ENCODE measurements around the gene MOBP.
"Not testable (repeated sequence)": the region's sequence is repeated elsewhere in the genome, so short reads cannot be mapped to it uniquely, and the experiment has no call there.

Gene MOBP, protein sequence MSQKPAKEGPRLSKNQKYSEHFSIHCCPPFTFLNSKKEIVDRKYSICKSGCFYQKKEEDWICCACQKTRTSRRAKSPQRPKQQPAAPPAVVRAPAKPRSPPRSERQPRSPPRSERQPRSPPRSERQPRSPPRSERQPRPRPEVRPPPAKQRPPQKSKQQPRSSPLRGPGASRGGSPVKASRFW

DNA sequence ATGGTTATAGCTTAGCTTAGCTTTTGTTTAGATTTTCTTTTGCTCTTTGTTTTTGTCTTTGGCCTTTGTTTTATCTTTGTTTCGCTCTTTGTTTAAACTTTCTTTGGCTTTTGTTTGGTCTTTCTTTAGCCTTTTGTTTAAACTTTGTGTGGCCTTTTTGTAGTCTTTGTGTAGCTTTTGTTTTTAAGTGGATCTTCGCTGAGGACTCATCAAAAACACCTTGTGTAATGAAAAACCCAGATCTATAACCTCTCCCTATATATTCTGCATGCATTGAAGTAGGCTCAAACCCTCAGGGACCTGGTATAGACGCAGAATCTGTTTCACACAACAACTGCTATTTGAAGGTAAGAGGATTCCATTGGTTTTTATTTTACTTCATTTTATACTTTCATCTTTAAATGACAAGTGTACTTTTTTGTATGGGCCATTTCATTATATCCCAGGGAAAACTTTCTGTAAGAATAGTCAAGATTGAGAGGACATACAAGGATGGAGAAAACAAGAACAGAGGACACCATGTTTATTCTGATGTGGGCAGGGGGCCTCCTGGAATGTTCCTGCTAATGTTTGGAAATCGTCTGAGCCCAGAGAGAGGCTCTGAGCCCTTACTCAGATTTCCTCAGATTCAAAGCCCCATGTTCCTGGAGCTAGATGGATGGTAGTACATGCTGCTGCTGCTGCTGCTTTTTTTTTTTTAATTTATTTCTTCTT is at the start of gene MOBP:
Gene MOBP, plus strand, starts transcription at position 287 of the 714 bp plus-strand sequence. CDS start 34,390 bp downstream, outside the sequence.
- H3K4me3 ChIP-seq (ENCODE audit: low read depth, low read length): no peak within 1 kb of the TSS
- ChIA-PET CTCF (no interaction called here), POLR2A (no interaction called here)
- no peak within 1 kb of the TSS for H3K27ac ChIP-seq (ENCODE audit: extremely low read depth, low read depth, low read length)
- no peaks in the 10 kb centered on the region for H3K36me3 ChIP-seq (ENCODE audit: control insufficient read depth in 2 of 2, insufficient read depth in 1 of 2, low read length in 2 of 2)
- TF ChIP-seq ZNF626 (tag by site-specific recombination; IDR thresholded peaks at IDR 0.05) (no peak), SP2 (tag by site-specific recombination; IDR thresholded peaks at IDR 0.05) (no peak), ZNF555 (tag by site-specific recombination; conservative IDR thresholded peaks at IDR 0.05) (no peak), ZNF529 (tag by site-specific recombination; IDR thresholded peaks at IDR 0.05; ENCODE audit: insufficient replicate concordance) (no peak), ZFP69B (tag by site-specific recombination; IDR thresholded peaks at IDR 0.05) (no peak)
- no peaks in the 10 kb centered on the region for H3K9me3 ChIP-seq (ENCODE audit: control insufficient read depth, insufficient read depth, low read depth, low read length)
- H3K4me1 ChIP-seq (ENCODE audit: control insufficient read depth, insufficient read depth, low read length): no peaks in the 10 kb centered on the region

DNA sequence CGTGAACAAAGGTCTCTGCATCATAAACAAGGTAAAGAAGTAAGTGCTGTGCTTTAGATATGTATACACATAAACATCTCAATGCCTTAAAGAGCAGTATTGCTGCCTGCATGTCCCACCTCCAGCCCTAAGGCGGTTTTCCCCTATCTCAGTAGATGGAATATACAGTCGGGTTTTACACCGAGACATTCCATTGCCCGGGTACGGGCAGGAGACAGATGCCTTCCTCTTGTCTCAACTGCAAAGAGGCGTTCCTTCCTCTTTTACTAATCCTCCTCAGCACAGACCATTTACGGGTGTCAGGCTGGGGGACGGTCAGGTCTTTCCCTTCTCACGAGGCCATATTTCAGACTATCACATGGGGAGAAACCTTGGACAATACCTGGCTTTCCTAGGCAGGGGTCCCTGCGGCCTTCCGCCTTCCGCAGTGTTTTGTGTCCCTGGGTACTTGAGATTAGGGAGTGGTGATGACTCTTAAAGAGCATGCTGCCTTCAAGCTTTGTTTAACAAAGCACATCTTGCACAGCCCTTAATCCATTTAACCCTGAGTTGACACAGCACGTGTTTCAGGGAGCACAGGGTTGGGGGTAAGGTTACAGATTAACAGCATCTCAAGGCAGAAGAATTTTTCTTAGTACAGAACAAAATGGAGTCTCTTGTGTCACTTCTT is 48.8 kb upstream of the MOBP start:
- POLR2A ChIA-PET; H3K9me3 ChIP-seq (ENCODE audit: control insufficient read depth, insufficient read depth, low read depth, low read length); H3K4me1 ChIP-seq (ENCODE audit: control insufficient read depth, insufficient read depth, low read length); H3K27ac ChIP-seq (ENCODE audit: extremely low read depth, low read depth, low read length); H3K4me3 ChIP-seq (ENCODE audit: low read depth, low read length); H3K36me3 ChIP-seq (ENCODE audit: control insufficient read depth in 2 of 2, insufficient read depth in 1 of 2, low read length in 2 of 2); CTCF ChIA-PET: not testable (repeated sequence)

DNA sequence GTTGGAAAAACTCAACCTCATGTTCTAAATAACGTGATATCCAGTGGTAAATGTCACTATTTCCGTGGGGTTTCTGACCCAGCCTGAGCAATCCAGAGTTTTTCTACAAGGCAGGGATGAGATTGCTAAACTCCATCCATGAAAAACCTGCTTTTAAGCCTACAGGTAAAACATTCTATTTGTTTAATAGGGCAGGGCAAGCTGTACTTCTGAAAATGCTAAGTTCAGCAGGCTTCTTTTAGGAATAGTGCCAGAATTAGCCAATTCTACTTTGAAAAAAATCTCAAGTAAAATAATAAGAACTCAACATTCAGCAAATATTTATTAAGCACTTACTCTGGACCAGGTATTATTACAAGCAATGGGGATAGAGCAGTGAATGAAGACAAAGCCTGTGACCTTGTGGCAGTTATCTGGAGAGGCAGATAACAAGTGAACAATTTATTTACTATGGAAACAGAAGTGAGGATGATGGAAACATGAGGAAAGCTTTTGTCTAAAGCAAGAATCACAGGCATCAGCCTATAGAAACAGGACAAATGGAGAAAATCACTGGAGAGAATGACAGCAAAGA is 47.7 kb upstream of the MOBP start:
- Histone ChIP-seq H3K4me3 (ENCODE audit: low read depth, low read length) (no peak overlapping the region), H3K27ac (ENCODE audit: extremely low read depth, low read depth, low read length) (no peak overlapping the region), H3K36me3 (ENCODE audit: control insufficient read depth in 2 of 2, insufficient read depth in 1 of 2, low read length in 2 of 2) (no peaks in the 10 kb centered on the region), H3K9me3 (ENCODE audit: control insufficient read depth, insufficient read depth, low read depth, low read length) (no peaks in the 10 kb centered on the region), H3K4me1 (ENCODE audit: control insufficient read depth, insufficient read depth, low read length) (no peaks in the 10 kb centered on the region)
- ChIA-PET CTCF (interaction anchor here (1.6 kb wide), 1 partner anchor 28 kb away, joined by 4 read pairs; no protein-coding TSS in a partner anchor), POLR2A (interaction anchor here (0.5 kb wide), 1 partner anchor 11 kb away, joined by 3 read pairs; no protein-coding TSS in a partner anchor)
- no peak for TF ChIP-seq ZNF621 (tag by site-specific recombination; IDR thresholded peaks at IDR 0.05)
- TF ChIP-seq ZNF366 (tag by site-specific recombination; conservative IDR thresholded peaks at IDR 0.05): no peak
- TF ChIP-seq, protein P1, sequence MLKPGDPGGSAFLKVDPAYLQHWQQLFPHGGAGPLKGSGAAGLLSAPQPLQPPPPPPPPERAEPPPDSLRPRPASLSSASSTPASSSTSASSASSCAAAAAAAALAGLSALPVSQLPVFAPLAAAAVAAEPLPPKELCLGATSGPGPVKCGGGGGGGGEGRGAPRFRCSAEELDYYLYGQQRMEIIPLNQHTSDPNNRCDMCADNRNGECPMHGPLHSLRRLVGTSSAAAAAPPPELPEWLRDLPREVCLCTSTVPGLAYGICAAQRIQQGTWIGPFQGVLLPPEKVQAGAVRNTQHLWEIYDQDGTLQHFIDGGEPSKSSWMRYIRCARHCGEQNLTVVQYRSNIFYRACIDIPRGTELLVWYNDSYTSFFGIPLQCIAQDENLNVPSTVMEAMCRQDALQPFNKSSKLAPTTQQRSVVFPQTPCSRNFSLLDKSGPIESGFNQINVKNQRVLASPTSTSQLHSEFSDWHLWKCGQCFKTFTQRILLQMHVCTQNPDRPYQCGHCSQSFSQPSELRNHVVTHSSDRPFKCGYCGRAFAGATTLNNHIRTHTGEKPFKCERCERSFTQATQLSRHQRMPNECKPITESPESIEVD (tag by site-specific recombination; IDR thresholded peaks at IDR 0.05): no peak
- no peak for TF ChIP-seq HOXA7 (CRISPR knock-in tag; IDR thresholded peaks at IDR 0.05; ENCODE audit: borderline replicate concordance)
- TF ChIP-seq SP3 (tag by site-specific recombination; IDR thresholded peaks at IDR 0.05): no peak
- TF ChIP-seq ZNF548 (tag by site-specific recombination; IDR thresholded peaks at IDR 0.05): no peak

DNA sequence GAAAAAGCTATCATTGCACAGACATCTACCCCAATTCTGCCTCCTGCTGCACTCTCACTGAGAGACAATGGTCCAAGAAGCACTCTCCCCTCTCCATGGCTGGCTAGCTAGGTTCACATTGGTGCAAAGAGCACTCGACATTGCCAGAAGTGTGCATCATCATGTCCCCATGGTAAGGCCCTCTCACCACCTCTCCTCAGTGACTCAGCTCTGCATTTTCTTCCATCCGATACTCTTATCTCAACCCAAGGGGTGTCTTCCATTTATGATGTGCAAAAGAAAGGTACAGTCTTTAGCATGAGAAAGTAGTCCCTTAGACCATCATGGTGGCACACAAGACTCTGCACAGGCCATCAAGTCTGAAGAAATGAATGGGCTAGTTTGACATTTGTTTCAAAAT is 46.9 kb upstream of the MOBP start:
- ChIA-PET CTCF (interaction anchor here (1.6 kb wide), 1 partner anchor 27 kb away, joined by 4 read pairs; no protein-coding TSS in a partner anchor), POLR2A (interaction anchor here (0.5 to 0.6 kb wide), 2 partner anchors 12 to 1528 kb away, joined by 3 read pairs; no protein-coding TSS in a partner anchor)
- Histone ChIP-seq H3K4me1 (ENCODE audit: control insufficient read depth, insufficient read depth, low read length) (no peaks in the 10 kb centered on the region), H3K4me3 (ENCODE audit: low read depth, low read length) (no peak overlapping the region), H3K36me3 (ENCODE audit: control insufficient read depth in 2 of 2, insufficient read depth in 1 of 2, low read length in 2 of 2) (no peaks in the 10 kb centered on the region), H3K27ac (ENCODE audit: extremely low read depth, low read depth, low read length) (no peak overlapping the region), H3K9me3 (ENCODE audit: control insufficient read depth, insufficient read depth, low read depth, low read length) (no peaks in the 10 kb centered on the region)
- TF ChIP-seq ZNF571 (tag by site-specific recombination; IDR thresholded peaks at IDR 0.05) (no peak), KLF8 (tag by site-specific recombination; IDR thresholded peaks at IDR 0.05) (no peak), ZNF560 (tag by site-specific recombination; IDR thresholded peaks at IDR 0.05; ENCODE audit: borderline replicate concordance) (no peak), ZNF146 (tag by site-specific recombination; IDR thresholded peaks at IDR 0.05) (no peak), ZNF658 (tag by site-specific recombination; IDR thresholded peaks at IDR 0.05) (no peak), EGR2 (tag by site-specific recombination; IDR thresholded peaks at IDR 0.05; ENCODE audit: low read depth) (no peak), OVOL3 (tag by site-specific recombination; IDR thresholded peaks at IDR 0.05) (no peak), ZBTB17 (tag by site-specific recombination; IDR thresholded peaks at IDR 0.05) (no peak), KLF10 (tag by site-specific recombination; IDR thresholded peaks at IDR 0.05) (no peak), ZNF354C (tag by site-specific recombination; IDR thresholded peaks at IDR 0.05; ENCODE audit: borderline replicate concordance, low read depth) (no peak), ZIC2 (tag by site-specific recombination; IDR thresholded peaks at IDR 0.05) (no peak)
- TF ChIP-seq, protein P2, sequence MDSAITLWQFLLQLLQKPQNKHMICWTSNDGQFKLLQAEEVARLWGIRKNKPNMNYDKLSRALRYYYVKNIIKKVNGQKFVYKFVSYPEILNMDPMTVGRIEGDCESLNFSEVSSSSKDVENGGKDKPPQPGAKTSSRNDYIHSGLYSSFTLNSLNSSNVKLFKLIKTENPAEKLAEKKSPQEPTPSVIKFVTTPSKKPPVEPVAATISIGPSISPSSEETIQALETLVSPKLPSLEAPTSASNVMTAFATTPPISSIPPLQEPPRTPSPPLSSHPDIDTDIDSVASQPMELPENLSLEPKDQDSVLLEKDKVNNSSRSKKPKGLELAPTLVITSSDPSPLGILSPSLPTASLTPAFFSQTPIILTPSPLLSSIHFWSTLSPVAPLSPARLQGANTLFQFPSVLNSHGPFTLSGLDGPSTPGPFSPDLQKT (IDR thresholded peaks at IDR 0.05; ENCODE audit: borderline replicate concordance, low read depth, low read length): no peak

Measured in HEK293 (cell line).